ENCODE results near the gene PRKCH.

- TF ChIP-seq POLR2A (IDR thresholded peaks at IDR 0.05; ENCODE audit: low read depth, low read length) (no peak), POLR2AphosphoS5 (IDR thresholded peaks at IDR 0.05; ENCODE audit: low read depth, low read length) (no peak)
Observed at GRCh38 chr14:61586544-61587055, 265.2 kb downstream of the PRKCH start.
